Breast epithelium (tissue), 3 donors: ENCODE measurements around the gene NPTX1.

ENCODE experiments used
- CTCF ChIP-seq, 3 donors: fragments of 450-650 bp; IDR thresholded peaks; one replicate each; pipeline ENCODE4 v1.5.1; 2016 to 2017; ENCODE audit warnings: antibody characterized with exemption in 3 of 3, mild to moderate bottlenecking in 3 of 3, moderate library complexity in 3 of 3
- POLR2A ChIP-seq: fragments of 450-650 bp; IDR thresholded peaks from one replicate; pipeline ENCODE4 v1.6.1; 2016; ENCODE audit warnings: antibody characterized with exemption, mild to moderate bottlenecking, moderate library complexity
- POLR2AphosphoS5 ChIP-seq, 3 donors: sonication (generic); formaldehyde crosslinking; IDR thresholded peaks; one replicate each; pipeline ENCODE4 v1.6.1; 2017; ENCODE audit warnings: antibody characterized with exemption in 3 of 3

GRCh38 chr17:80421381-80422090 lies 54.9 kb downstream of the NPTX1 start:
- TF ChIP-seq CTCF (IDR thresholded peaks at IDR 0.05) (no peak), POLR2A (no peak), POLR2AphosphoS5 (IDR thresholded peaks at IDR 0.05) (no peak)
